HT-29 (cell line): Measurements from ENCODE around the gene NPPB. TPM values are rescaled to one million over a fixed set of nuclear protein-coding genes. Genes with fewer than 3 reads are reported as not detected.

Experiments used
- DNase-seq: peaks from one replicate; pipeline ENCODE4 v3.0.0-alpha.2; 2015; ENCODE audit warnings: low spot score
- total RNA-seq: library from RNA; depleted of rRNA; stranded (reverse); fragments of >200 nt; shearing (Covaris generic); gene quantifications from 2 replicates; pipeline ENCODE4 v1.2.3, GENCODE V29; 2014

Gene NPPB
- total RNA-seq, 1 experiment from 2014 or later, result not detected

- no peak for DNase-seq
Observed at GRCh38 chr1:11881749-11882441, 23.1 kb upstream of the NPPB start.

- no peak for DNase-seq
Observed at GRCh38 chr1:11880911-11881748, 22.4 kb upstream of the NPPB start.

GRCh38 chr1:11880181-11880575 is 21.4 kb upstream of the NPPB start:
- no peak for DNase-seq

- DNase-seq, result no peak
Observed at GRCh38 chr1:11879311-11880180, 20.8 kb upstream of the NPPB start.

- DNase-seq, result no peak
Observed at GRCh38 chr1:11878891-11879190, 20.1 kb upstream of the NPPB start.

GRCh38 chr1:11878081-11878890 is 19.5 kb upstream of the NPPB start:
- no peak for DNase-seq

- no peak for DNase-seq
Observed at GRCh38 chr1:11877074-11877473, 18.3 kb upstream of the NPPB start.

GRCh38 chr1:11875094-11875493 is 16.3 kb upstream of the NPPB start:
- no peak for DNase-seq

GRCh38 chr1:11874624-11875023 is 15.9 kb upstream of the NPPB start:
- no peak for DNase-seq

- DNase-seq, result no peak
Observed at GRCh38 chr1:11874258-11874562, 15.5 kb upstream of the NPPB start.

- no peak for DNase-seq
Observed at GRCh38 chr1:11873395-11874257, 14.9 kb upstream of the NPPB start.

GRCh38 chr1:11872545-11872944 is 13.8 kb upstream of the NPPB start:
- DNase-seq, result no peak

- DNase-seq, result no peak
Observed at GRCh38 chr1:11869650-11870207, 11.0 kb upstream of the NPPB start.

GRCh38 chr1:11869104-11869503 is 10.4 kb upstream of the NPPB start:
- DNase-seq, result no peak

- no peak for DNase-seq
Observed at GRCh38 chr1:11868331-11868980, 9.7 kb upstream of the NPPB start.

GRCh38 chr1:11862890-11863289 is 4.1 kb upstream of the NPPB start:
- DNase-seq, result no peak

- DNase-seq, result no peak
Observed at GRCh38 chr1:11860587-11860986, 1.8 kb upstream of the NPPB start.

- DNase-seq, result no peak
Observed at GRCh38 chr1:11860083-11860482, 1.3 kb upstream of the NPPB start.

GRCh38 chr1:11858968-11859871 is 475 bp upstream of the NPPB start:
- peak; percentile 40 for DNase-seq
